K562 (cell line): ENCODE measurements around the gene ZNF521. TPM values are rescaled to one million over a fixed set of nuclear protein-coding genes. Genes with fewer than 3 reads are reported as not detected.

Experiments
- ATAC-seq: fragments of 200-7000 bp; cut with Tn5 transposase; 3 replicates; pipeline ENCODE4 v1.9.1; 2020; ENCODE audit warnings: moderate library complexity
- BruUV-seq: library from RNA; stranded (reverse); fragments of 400-500 nt; replicated peaks from 2 replicates; lab custom pipeline; 2021; lab: Mats Ljungman, UMichigan
- CTCF ChIA-PET: fragments of 300-600 bp; formaldehyde crosslinking; extraction: SDS; loops from one replicate; lab custom pipeline; 2021; ENCODE audit warnings: low intra/inter-chr PET ratio; lab: Yijun Ruan, JAX
- POLR2A ChIA-PET: fragments of 300-600, 350-650 bp; sonication (Branson Sonifier 250); formaldehyde crosslinking; extraction: SDS; loops from one replicate; lab custom pipeline; 2021; ENCODE audit warnings: antibody characterized with exemption, inconsistent platforms; lab: Yijun Ruan, JAX
- DNase-seq, 4 experiments: peaks; one replicate each; pipeline versions ENCODE4 v3.0.0 to v3.0.0-alpha.2; 2011 to 2018; ENCODE audit warnings: low spot score in 3 of 4, mixed read lengths in 3 of 4; ENCODE audit errors: extremely low read depth in 1 of 4
- FAIRE-seq: peaks from 2 replicates; lab custom pipeline; 2011; peaks lifted over from hg19 to GRCh38; lab: Jason Lieb, UNC
- H2AFZ ChIP-seq: 2 replicates; pipeline ENCODE4 v1.6.0; 2011; ENCODE audit warnings: low read depth, low read length, control low read depth, inconsistent platforms
- H3K27ac ChIP-seq: fragments of 200-600 bp; 3 replicates; pipeline ENCODE4 v1.8.0; 2011; ENCODE audit warnings: low read depth, mild to moderate bottlenecking, control low read depth, inconsistent platforms, low read length, moderate library complexity, mixed read lengths; ENCODE audit errors: extremely low read depth
- H3K27me3 ChIP-seq, 2 experiments: fragments of 300-600 bp in 1 of 2; 2 replicates in 1 of 2; 3 replicates in 1 of 2; pipeline versions ENCODE4 v1.6.0 to v1.8.0; 2011; ENCODE audit warnings: inconsistent platforms in 2 of 2, low read length in 2 of 2, mild to moderate bottlenecking in 1 of 2, mixed read lengths in 1 of 2, moderate library complexity in 1 of 2; ENCODE audit not compliant: control insufficient read depth in 2 of 2, insufficient read depth in 2 of 2
- H3K36me3 ChIP-seq: fragments of 300-600 bp; 3 replicates; pipeline ENCODE4 v1.8.0; 2011; ENCODE audit warnings: mild to moderate bottlenecking, low read length, inconsistent platforms; ENCODE audit not compliant: control insufficient read depth, insufficient read depth
- H3K4me1 ChIP-seq, 2 experiments: fragments of 200-600 bp in 1 of 2; replicated peaks in 1 of 2; 2 replicates in 1 of 2; 3 replicates in 1 of 2; pipeline versions ENCODE4 v1.5.1 to v1.8.0; 2011; ENCODE audit warnings: inconsistent platforms in 2 of 2, low read length in 2 of 2, mild to moderate bottlenecking in 1 of 2, mixed read lengths in 1 of 2, moderate library complexity in 1 of 2; ENCODE audit not compliant: control insufficient read depth in 2 of 2, insufficient read depth in 2 of 2
- H3K4me2 ChIP-seq: 2 replicates; pipeline ENCODE4 v1.6.1; 2011; ENCODE audit warnings: low read length, control low read depth, inconsistent platforms, mixed read lengths; ENCODE audit not compliant: insufficient read depth
- H3K4me3 ChIP-seq: fragments of 200-600 bp; sonication (generic), shearing (Covaris generic); 2 replicates; pipeline ENCODE4 v1.5.1; 2016; ENCODE audit warnings: control low read depth, inconsistent platforms
- H3K79me2 ChIP-seq: fragments of 200-600 bp; 3 replicates; pipeline ENCODE4 v1.8.0; 2011; ENCODE audit warnings: low read length, inconsistent platforms; ENCODE audit not compliant: control insufficient read depth, insufficient read depth
- H3K9ac ChIP-seq, 2 experiments: 2 replicates each; pipeline versions ENCODE4 v1.6.0 to v1.6.1; 2011; ENCODE audit warnings: low read depth in 2 of 2, low read length in 2 of 2, control low read depth in 1 of 2, inconsistent platforms in 1 of 2, mild to moderate bottlenecking in 1 of 2, mixed read lengths in 1 of 2; ENCODE audit not compliant: insufficient read depth in 1 of 2
- H3K9me1 ChIP-seq: one replicate; pipeline ENCODE4 v1.6.0; 2011; ENCODE audit warnings: inconsistent platforms, mild to moderate bottlenecking, low read length, moderate library complexity; ENCODE audit not compliant: control insufficient read depth, insufficient read depth
- H3K9me3 ChIP-seq: replicated peaks from 2 replicates; pipeline ENCODE4 v1.5.1; 2011; ENCODE audit warnings: low read depth, low read length, inconsistent platforms; ENCODE audit not compliant: control insufficient read depth, insufficient read depth
- H4K20me1 ChIP-seq: replicated peaks from 2 replicates; pipeline ENCODE4 v1.6.1; 2011; ENCODE audit warnings: low read length, inconsistent platforms, mixed read lengths; ENCODE audit not compliant: control insufficient read depth, insufficient read depth
- ASH1L ChIP-seq: fragments of 450-650 bp; IDR thresholded peaks from 2 replicates; pipeline ENCODE4 v1.6.1; 2018; ENCODE audit warnings: borderline replicate concordance, mild to moderate bottlenecking, low read depth; ENCODE audit not compliant: partially characterized antibody
- ELF1 ChIP-seq: fragments of 200-800 bp; sonication (Bioruptor generic); IDR thresholded peaks from 2 replicates; pipeline ENCODE4 v1.6.1; 2016; ENCODE audit warnings: missing genetic modification characterization, missing compliant biosample characterization
- GATA2 ChIP-seq: sonication (generic); formaldehyde crosslinking; IDR thresholded peaks from 2 replicates; pipeline ENCODE4 v1.4.0; 2020; ENCODE audit warnings: mild to moderate bottlenecking, missing genetic modification reagents
- GTF2E2 ChIP-seq: fragments of 200-800 bp; sonication (Bioruptor generic); IDR thresholded peaks from 2 replicates; pipeline ENCODE4 v1.6.1; 2016; ENCODE audit warnings: missing genetic modification characterization, missing compliant biosample characterization
- HDGF ChIP-seq: fragments of 450-650 bp; IDR thresholded peaks from 2 replicates; pipeline ENCODE4 v1.6.1; 2016
- HMGN3 ChIP-seq: IDR thresholded peaks from 2 replicates; pipeline ENCODE4 v1.6.1; 2011; ENCODE audit warnings: borderline replicate concordance, low read depth, mild to moderate bottlenecking, mixed read lengths, low read length; ENCODE audit not compliant: insufficient read length; ENCODE audit errors: extremely low read depth
- KAT2B ChIP-seq: IDR thresholded peaks from one replicate; pipeline ENCODE4 v1.6.1; 2012; ENCODE audit warnings: low read depth, mild to moderate bottlenecking, control low read depth, inconsistent platforms, low read length, moderate library complexity
- NCOA2 ChIP-seq, 2 experiments: fragments of 450-650 bp; IDR thresholded peaks; 2 replicates each; pipeline ENCODE4 v1.6.1; 2018; ENCODE audit warnings: mild to moderate bottlenecking in 2 of 2, moderate library complexity in 1 of 2; ENCODE audit not compliant: partially characterized antibody in 2 of 2
- NFXL1 ChIP-seq: fragments of 450-650 bp; formaldehyde crosslinking; IDR thresholded peaks from 2 replicates; pipeline ENCODE4 v1.4.0; 2021; ENCODE audit warnings: mild to moderate bottlenecking
- PHB2 ChIP-seq: fragments of 450-650 bp; IDR thresholded peaks from 2 replicates; pipeline ENCODE4 v1.6.1; 2017; ENCODE audit warnings: low read depth
- SPI1 ChIP-seq: IDR thresholded peaks from 2 replicates; pipeline ENCODE4 v1.6.1; 2011; ENCODE audit warnings: low read depth, low read length, control low read depth, borderline replicate concordance
- ZKSCAN1 ChIP-seq: fragments of 150-350 bp; IDR thresholded peaks from 2 replicates; pipeline ENCODE4 v1.6.1; 2016; ENCODE audit warnings: low read depth, low read length
- ZNF77 ChIP-seq: fragments of 250-450 bp; sonication (Bioruptor Pico); IDR thresholded peaks from 2 replicates; pipeline ENCODE4 v1.5.0; 2020
- WGBS: fragments of 100-300 bp; shearing (Covaris generic); methylation state at CpG from one replicate; pipeline ENCODE4 v1.1.6; 2016; ENCODE audit warnings: low coverage, mixed read lengths; ENCODE audit not compliant: insufficient coverage; ENCODE audit errors: missing lambda C conversion rate; 5-methylcytosine and 5-hydroxymethylcytosine counted together
- in situ Hi-C: fragments of 300-500 bp; cut with MboI; formaldehyde crosslinking; loops from 4 replicates; pipeline ENCODE4 v1.15.0; 2018; ENCODE audit warnings: inconsistent platforms, mixed read lengths
- intact Hi-C: fragments of 100-400 bp; cut with micrococcal nuclease; formaldehyde crosslinking; loops from 2 replicates; pipeline ENCODE4 v1.14.2; 2022
- polyA plus RNA-seq, 8 experiments: library from polyadenylated mRNA; depleted of rRNA in 4 of 8; stranded (reverse) in 5 of 8; unstranded in 3 of 8; fragments of >200 nt; fragmentation: Nextera tagmentation in 2 of 8; fragmentation: Illumina TruSeq in 1 of 8; extraction: Ambion mirVana in 2 of 8; extraction: Trizol in 1 of 8; gene quantifications; 2 replicates each; pipeline versions ENCODE4 v1.2.1 to v1.2.3, GENCODE V29; 2011 to 2014; ENCODE audit warnings: inconsistent platforms in 1 of 8, missing spikeins in 1 of 8
- total RNA-seq, 7 experiments: library from RNA; depleted of rRNA in 6 of 7; stranded (reverse); fragments of >200 nt in 6 of 7; fragmentation: Illumina TruSeq in 2 of 7; extraction: Trizol in 2 of 7; gene quantifications; 2 replicates each; pipeline versions ENCODE4 v1.2.1 to v1.2.3, GENCODE V29; 2011 to 2021; ENCODE audit warnings: low replicate concordance in 1 of 7
- TF ChIP-seq, protein P1 (sequence below): IDR thresholded peaks from 3 replicates; pipeline ENCODE4 v1.6.1; 2011; ENCODE audit warnings: borderline replicate concordance, mild to moderate bottlenecking; ENCODE audit not compliant: insufficient read length, insufficient read depth
- TF ChIP-seq, protein P2 (sequence below), 3 experiments: IDR thresholded peaks in 2 of 3; conservative IDR thresholded peaks in 1 of 3; 2 replicates each; pipeline ENCODE4 v1.5.1; 2011 to 2012; ENCODE audit warnings: low read length in 3 of 3, mild to moderate bottlenecking in 3 of 3, control low read depth in 2 of 3, improper control_type of control experiment in 1 of 3, inconsistent platforms in 1 of 3, low read depth in 1 of 3, mixed read lengths in 1 of 3, moderate library complexity in 1 of 3; ENCODE audit not compliant: insufficient read depth in 2 of 3
- TF ChIP-seq, protein P3 (sequence below): sonication (generic); formaldehyde crosslinking; IDR thresholded peaks from 2 replicates; pipeline ENCODE4 v1.4.0; 2020; ENCODE audit warnings: mild to moderate bottlenecking, missing genetic modification reagents

Gene ZNF521
- total and polyA plus RNA-seq, 9 of the 15 experiments (the other 6 are each of a cell fraction or from before 2014, with no cell fraction given): 1.2 to 5.8 (median 1.6) TPM

DNA sequence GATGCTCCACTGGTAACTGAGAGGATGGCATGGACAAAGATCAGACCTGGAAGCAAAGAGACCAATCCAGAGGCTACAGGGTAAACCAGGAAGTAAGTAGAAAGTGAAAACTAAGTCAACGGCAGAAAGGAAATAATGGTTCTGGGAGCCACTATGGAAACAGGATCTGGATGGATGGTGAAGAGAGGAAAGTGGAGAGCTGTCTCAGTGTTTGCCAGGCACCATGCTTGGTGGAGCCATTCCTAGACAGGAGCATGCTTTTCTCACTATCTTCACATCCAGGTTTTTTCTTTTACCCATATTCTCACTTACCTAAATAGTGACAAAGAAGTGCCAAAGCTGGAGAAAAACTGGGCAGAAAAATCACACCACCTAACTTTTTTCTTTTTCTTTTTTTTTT lies 22.2 kb downstream of the ZNF521 start:
- DNase-seq: no peak
- H3K79me2 ChIP-seq: no peaks in the 10 kb centered on the region
- no TSS peak for BruUV-seq
- H3K4me3 ChIP-seq: no peak overlapping the region
- no peak overlapping the region for H2AFZ ChIP-seq
- H3K27me3 ChIP-seq: no peaks in the 10 kb centered on the region
- intact Hi-C loops: no loop called here
- in situ Hi-C loops: no loop called here
- 0% methylated on average over 1 of the region's 1 CpG for WGBS
- no peaks in the 10 kb centered on the region; the same call in 1 of the 2 replicates for H3K9me3 ChIP-seq
- CTCF ChIA-PET: no interaction called here
- H3K9me1 ChIP-seq: no peaks in the 10 kb centered on the region
- H3K9ac ChIP-seq: no peak overlapping the region
- ATAC-seq: no peak
- H3K27ac ChIP-seq: no peak overlapping the region
- H3K36me3 ChIP-seq: no peaks in the 10 kb centered on the region
- TF ChIP-seq ASH1L (no peak), KAT2B (no peak), GTF2E2 (tag) (no peak), ELF1 (tag) (no peak), PHB2 (no peak), HMGN3 (no peak), NCOA2 (IDR thresholded peaks at IDR 0.05; ENCODE audit: partially characterized antibody in 2 of 2) (no peak), NFXL1 (CRISPR knock-in tag) (no peak), SPI1 (no peak), ZNF77 (CRISPR knock-in tag) (no peak), GATA2 (CRISPR knock-in tag) (no peak), HDGF (no peak), ZKSCAN1 (no peak)
- TF ChIP-seq, protein P1, sequence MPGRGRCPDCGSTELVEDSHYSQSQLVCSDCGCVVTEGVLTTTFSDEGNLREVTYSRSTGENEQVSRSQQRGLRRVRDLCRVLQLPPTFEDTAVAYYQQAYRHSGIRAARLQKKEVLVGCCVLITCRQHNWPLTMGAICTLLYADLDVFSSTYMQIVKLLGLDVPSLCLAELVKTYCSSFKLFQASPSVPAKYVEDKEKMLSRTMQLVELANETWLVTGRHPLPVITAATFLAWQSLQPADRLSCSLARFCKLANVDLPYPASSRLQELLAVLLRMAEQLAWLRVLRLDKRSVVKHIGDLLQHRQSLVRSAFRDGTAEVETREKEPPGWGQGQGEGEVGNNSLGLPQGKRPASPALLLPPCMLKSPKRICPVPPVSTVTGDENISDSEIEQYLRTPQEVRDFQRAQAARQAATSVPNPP: no peak
- TF ChIP-seq, protein P2, sequence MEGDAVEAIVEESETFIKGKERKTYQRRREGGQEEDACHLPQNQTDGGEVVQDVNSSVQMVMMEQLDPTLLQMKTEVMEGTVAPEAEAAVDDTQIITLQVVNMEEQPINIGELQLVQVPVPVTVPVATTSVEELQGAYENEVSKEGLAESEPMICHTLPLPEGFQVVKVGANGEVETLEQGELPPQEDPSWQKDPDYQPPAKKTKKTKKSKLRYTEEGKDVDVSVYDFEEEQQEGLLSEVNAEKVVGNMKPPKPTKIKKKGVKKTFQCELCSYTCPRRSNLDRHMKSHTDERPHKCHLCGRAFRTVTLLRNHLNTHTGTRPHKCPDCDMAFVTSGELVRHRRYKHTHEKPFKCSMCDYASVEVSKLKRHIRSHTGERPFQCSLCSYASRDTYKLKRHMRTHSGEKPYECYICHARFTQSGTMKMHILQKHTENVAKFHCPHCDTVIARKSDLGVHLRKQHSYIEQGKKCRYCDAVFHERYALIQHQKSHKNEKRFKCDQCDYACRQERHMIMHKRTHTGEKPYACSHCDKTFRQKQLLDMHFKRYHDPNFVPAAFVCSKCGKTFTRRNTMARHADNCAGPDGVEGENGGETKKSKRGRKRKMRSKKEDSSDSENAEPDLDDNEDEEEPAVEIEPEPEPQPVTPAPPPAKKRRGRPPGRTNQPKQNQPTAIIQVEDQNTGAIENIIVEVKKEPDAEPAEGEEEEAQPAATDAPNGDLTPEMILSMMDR (IDR thresholded peaks at IDR 0.05 in 2 of 3, conservative IDR thresholded peaks at IDR 0.05 in 1 of 3; ENCODE audit: insufficient read depth in 2 of 3, low read depth in 1 of 3, low read length in 3 of 3): no peak
- TF ChIP-seq, protein P3, sequence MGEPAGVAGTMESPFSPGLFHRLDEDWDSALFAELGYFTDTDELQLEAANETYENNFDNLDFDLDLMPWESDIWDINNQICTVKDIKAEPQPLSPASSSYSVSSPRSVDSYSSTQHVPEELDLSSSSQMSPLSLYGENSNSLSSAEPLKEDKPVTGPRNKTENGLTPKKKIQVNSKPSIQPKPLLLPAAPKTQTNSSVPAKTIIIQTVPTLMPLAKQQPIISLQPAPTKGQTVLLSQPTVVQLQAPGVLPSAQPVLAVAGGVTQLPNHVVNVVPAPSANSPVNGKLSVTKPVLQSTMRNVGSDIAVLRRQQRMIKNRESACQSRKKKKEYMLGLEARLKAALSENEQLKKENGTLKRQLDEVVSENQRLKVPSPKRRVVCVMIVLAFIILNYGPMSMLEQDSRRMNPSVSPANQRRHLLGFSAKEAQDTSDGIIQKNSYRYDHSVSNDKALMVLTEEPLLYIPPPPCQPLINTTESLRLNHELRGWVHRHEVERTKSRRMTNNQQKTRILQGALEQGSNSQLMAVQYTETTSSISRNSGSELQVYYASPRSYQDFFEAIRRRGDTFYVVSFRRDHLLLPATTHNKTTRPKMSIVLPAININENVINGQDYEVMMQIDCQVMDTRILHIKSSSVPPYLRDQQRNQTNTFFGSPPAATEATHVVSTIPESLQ (CRISPR knock-in tag): no peak
- no peak overlapping the region for H3K4me2 ChIP-seq
- H4K20me1 ChIP-seq: no peaks in the 10 kb centered on the region
- POLR2A ChIA-PET: no interaction called here
- FAIRE-seq: no peak
- no peaks in the 10 kb centered on the region for H3K4me1 ChIP-seq
